G401 (cell line): Measurements from ENCODE around the gene RPL28. TPM values are rescaled to one million over a fixed set of nuclear protein-coding genes. Genes with fewer than 3 reads are reported as not detected.

Experiments used
- DNase-seq: peaks from one replicate; pipeline ENCODE4 v3.0.0-alpha.2; 2015; ENCODE audit warnings: low spot score
- in situ Hi-C: cut with HindIII; loops from 2 replicates; pipeline ENCODE4 v1.10.0; 2016; ENCODE audit warnings: low sequenced_read_pairs, mixed read lengths
- total RNA-seq: library from RNA; depleted of rRNA; stranded (reverse); fragments of >200 nt; shearing (Covaris generic); gene quantifications from 2 replicates; pipeline ENCODE4 v1.2.3, GENCODE V29; 2014; rRNA removed

The RPL28 gene
- total RNA-seq: 236 and 319 TPM in 2 replicates

DNA sequence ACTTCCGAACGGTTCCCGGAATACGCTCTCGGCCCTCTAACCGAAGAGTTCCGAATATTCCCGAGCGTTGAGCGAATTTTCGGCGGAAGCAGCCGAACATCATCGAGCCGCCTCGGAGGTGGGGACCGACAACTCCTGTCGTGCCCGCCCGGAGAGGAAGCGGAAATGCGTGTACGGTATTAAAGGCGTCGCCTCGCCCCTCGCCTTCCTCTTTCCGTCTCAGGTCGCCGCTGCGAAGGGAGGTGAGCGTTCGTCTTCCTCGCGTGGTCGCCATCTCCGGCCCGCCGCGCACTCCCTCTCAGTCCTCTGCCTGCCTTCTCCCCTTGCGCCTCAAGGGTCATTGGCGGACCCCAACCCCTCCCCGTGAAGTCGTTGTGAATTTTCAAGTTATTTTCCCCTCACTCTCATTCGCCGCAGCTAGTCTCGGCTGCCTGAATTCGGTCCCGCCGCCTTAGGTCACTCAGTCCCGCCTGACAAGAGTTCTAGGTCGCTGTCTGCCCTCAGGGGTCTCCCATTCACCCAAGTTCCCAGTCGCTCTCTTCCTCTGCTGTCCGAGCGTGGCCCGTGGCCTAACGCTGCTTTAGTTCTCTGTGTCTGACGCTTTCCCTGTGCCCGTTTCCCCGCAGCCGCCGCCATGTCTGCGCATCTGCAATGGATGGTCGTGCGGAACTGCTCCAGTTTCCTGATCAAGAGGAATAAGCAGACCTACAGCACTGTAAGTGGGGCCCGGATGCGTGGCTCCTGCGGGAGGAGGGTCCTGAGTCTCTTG lies at the start of gene RPL28:
Gene RPL28, plus strand, starts transcription at position 209 of the 769 bp plus-strand sequence. Its CDS starts 426 bp downstream, at position 635.
- DNase-seq: peak; percentile 98
- in situ Hi-C loops: no loop called here

DNA sequence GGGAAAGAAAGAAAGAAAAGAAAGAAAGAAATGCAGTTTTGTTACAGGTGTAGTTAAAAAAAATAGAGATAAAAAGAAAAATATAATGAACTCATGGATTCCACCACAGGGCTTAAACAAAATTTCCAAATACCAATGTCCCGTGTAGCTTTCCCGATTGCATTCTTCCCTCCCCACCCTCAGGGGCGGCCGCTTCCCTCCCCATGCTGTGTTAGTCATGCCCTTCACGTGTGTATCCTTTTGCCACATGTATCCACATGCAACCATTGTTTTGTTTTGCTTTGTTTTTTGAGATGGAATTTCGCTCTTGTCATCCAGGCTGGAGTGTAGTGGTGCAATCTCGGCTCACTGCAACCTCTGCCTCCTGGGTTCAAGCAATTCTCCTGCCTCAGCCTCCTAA lies 49.6 kb upstream of the RPL28 start:
- DNase-seq: no peak

DNA sequence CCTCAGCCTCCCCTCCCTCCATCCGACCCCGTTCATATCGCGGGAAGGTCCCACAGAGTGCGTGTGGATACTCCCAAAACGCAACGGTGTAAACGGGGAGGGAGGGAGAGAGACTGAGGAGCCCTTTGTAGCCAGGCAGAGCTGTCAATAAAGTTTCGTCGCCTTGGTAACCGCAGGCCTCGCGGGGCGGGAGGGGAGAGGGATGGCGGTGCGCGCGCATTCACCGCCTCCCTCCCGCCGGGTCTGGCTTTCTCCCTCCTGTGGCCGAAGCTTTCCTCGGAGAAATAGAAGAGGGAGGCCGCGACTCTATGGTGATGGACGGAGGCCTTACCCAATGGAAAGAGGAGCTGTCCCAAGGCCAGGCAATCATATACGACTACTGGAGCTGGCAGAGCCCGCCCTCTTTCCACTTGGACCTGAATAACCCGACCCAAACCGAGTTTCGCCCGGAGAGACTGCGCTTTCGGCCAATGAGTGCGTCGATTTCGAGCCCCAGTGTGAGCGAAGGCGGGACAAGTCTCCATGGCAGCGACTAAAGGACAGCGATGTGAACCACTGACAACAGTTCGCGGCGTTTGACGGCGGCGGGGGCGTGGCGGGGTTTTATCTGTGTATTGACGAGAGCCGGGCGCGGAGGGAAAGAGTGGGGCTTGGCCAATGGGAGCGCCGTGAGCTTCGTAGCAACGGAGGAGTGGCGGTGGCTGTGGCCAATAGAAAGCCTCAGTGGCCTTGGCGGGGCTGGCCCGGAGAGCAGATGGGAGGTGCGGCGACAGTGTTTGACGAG lies 46.4 kb upstream of the RPL28 start, which contains the start of gene KMT5C:
Gene KMT5C, plus strand, starts transcription at position 772 of the 784 bp plus-strand sequence. CDS start 2,061 bp downstream, outside the sequence.
- in situ Hi-C loops: no loop called here
- peak; percentile 100 for DNase-seq

More for the DNA sequence above, 49.6 kb upstream of the RPL28 start:
- in situ Hi-C loops: no loop called here

DNA sequence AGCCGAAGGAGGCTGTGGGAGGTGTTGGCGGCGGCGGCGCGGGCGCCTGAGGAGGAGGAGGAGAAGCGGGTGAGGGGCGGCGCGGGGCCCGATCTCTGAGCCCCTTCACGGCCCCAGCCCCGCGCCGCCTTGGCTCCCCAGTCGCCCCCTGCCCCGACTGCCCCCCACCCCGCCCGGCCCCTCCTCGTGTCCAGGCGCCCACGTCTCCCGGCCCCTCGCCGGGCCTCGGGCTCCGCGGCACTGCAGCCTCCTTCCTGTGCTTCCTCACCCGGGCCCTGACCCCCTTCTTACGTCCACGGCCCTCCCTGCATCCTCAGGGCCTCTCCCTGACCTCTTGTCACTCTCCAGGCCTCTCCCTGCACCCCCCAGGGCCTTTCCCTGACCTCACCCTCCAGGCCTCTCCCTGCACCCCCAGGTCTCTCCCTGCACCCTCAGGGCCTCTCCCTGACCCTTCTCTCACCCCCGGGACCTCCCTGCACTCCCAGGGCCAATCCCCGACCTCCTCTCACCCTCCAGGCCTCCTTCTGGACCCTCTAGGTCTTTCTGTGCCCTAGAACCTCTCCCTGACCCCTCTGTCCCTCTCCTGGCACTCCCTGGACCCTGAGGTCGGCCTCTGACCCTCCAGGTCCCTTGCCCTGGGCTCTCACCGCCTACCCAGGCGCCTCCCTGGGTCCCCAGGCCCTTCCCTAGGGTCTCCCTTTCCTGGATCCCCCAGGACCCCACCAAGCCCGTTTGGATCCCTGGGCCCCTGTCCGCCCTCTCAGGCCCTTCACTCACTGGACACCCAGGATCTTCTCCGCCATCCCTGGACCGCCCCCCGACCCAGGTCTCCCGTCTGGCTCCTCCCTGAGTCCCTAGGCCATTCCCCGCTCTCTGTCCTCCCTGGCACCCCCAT lies 45.6 kb upstream of the RPL28 start:
- DNase-seq: no peak
- in situ Hi-C loops: loop anchor here (10.0 kb wide), 1 partner anchor 165 kb away; no protein-coding TSS in a partner anchor

DNA sequence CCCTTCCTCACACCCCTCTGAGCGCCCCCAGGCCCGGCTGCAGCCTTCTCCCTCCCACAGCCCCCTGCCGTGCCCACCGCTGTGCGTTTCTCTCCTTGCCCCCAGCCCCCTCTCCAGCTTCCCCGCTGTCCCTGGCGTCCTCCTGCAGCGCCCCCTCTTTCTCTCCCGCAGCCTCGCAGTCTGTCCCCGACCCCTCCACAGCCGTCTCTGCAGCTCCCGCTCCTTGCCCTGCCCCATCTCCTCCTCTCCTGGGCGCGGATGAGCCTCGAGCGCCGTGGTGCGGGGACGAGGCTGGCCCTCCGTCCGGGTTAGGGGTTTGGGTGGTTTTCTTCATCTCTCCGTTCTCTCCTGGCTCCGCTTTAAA lies 45.0 kb upstream of the RPL28 start:
- DNase-seq: no peak
- in situ Hi-C loops: loop anchor here (10.0 kb wide), 1 partner anchor 166 kb away; no protein-coding TSS in a partner anchor

DNA sequence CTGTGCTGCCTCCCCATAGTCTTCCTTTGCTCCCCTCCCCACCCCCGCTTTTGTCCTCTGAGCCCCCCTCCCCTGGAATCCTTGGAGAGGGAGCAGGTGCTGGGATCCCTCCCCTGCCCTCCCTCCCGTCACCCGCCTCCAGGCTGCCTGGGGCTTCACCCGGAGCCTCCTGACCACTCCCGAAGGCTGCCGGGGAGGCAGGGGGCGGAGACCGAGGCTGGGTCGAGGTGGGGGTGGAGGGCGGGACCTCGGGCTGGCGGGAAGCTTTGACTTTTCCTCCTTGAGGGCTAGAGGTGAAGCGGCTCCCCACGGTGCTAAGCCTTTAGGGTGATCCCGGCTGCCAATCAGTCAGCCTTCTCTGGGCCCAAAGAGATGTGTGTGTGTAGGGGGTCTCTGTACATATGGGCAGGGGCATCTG lies 44.6 kb upstream of the RPL28 start:
- DNase-seq: peak; percentile 66
- in situ Hi-C loops: loop anchor here (10.0 kb wide), 1 partner anchor 166 kb away; no protein-coding TSS in a partner anchor

DNA sequence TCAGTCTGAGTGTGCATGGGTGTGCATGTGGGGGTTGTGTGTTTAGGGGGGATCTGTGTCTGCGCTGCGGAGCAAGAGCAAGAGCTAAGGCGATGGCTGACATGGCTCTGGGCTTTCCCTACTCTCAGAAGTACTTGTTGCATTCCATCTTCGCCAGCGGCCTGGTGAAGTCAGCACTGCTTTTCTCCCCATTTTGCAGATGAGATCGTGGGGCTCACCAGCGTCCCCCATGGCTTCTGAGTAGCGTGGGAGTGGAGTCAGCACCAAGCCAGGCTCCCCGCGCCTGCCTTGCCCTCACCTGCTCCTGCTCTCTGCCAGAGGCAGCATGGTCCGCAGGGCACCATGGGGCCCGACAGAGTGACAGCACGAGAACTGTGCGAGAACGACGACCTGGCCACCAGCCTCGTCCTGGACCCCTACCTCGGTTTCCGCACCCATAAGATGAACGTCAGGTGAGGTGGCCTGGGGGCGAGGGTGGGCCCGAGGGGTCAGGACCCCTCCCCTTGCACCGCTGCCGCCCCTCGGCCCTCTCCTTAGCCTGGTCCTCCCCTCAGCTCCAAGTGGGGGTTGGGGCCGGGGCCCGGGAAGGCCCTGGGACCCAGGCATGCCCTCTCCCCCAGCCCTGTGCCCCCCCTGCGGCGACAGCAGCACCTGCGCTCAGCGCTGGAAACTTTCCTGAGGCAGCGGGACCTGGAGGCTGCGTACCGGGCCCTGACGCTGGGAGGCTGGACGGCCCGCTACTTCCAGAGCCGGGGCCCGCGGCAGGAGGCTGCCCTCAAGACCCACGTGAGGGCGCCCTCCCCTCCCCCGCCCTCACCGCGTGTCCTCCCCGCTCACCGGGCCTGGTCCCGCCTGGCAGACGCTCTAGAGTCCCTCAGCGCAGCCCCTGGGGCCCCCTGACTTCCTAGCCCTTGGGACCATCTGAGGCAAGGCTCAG lies 43.9 kb upstream of the RPL28 start:
- in situ Hi-C loops: loop anchor here (10.0 kb wide), 1 partner anchor 167 kb away; no protein-coding TSS in a partner anchor
- DNase-seq: no peak

DNA sequence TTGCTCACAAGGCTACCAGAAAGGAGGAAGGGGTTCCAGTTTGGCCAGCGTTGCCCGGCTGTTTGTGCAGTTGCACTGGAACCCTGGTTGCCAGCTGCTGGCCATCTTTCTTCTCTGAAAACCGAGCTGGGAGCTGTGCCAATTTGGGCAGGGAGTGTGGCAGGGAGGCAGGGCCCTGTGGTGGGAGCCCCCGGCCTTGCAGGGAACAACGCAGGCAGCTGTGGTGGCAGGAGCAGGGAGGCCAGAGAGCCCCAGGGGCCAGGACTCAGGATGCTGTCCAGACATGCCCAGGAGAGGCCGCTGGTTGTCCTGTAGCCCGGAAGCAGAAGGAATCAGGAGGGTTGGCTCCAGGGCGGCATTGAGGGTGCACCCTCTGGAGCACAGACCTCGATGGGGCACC lies 41.3 kb upstream of the RPL28 start:
- no peak for DNase-seq
- in situ Hi-C loops: loop anchor here (10.0 kb wide), 1 partner anchor 170 kb away; no protein-coding TSS in a partner anchor

DNA sequence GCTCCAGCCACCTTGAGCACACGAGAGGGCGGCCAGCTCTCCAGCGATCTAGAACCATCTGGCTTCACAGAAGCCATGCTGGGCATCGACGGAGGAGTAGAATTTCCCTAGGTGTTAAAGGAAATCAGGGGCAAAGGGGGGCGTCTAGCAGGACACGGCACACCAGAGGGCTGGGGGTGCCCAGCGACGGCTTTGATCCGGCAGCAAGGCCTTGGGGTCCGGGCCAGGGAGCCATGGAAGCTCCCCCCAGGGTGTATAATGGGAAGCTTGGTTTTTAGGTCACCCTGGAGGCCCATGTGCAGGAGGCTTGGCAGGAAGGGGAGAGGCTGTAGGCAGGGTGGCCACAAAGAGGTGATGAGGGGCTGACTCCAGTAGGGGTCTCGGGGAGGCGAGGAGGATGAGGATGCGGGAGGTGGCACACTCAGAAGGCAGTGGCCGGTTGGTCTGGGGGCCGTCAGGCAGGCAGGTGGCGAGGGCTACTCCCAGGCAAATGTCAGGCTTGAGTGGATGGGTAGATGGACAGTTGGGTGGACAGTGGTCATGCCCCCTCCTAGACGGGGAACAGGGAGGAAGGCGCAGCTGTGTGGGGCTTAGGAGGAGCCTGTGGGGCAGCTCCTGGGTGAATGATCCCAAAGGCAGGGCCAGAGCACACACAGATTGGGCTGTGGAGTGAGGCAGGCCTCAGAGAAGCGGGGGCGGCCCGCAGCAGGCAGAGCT lies 40.5 kb upstream of the RPL28 start:
- in situ Hi-C loops: loop anchor here (10.0 kb wide), 1 partner anchor 170 kb away; no protein-coding TSS in a partner anchor

DNA sequence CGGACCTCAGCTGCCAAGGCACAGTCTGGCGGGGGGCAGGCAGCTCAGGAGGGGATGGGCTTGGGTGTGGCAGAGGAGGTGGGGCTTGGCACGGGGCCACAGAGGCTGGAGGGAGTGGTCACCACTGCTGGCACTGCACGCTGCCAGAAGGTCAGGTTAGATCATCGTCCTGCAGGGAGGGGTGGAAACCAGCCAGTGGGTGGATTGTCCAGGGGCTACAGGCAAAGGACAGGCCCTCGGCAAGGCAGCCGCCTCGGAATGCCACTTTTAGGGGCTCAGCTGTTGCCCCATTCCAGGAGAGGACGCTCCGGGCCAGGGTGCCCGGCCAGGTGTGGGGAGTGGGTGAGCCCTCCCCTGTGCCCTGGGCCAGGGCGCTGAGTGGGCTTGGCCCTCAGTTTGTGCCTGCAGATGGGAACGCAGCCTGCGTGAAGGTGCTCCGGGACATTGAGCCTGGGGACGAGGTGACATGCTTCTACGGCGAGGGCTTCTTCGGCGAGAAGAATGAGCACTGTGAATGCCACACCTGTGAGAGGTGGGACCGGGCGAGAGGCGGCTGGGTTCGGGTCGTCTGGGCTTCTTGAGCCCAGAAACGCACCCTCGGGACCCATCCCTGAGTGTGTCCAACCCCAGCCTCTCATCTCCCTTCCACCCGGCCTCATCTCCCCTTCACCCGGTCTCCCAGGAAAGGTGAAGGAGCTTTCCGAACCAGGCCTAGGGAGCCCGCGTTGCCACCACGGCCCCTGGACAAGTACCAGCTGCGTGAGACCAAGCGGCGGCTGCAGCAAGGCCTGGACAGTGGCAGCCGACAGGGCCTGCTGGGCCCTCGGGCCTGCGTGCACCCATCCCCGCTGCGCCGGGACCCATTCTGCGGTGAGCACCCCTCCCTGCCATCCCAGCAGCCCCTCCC lies 39.7 kb upstream of the RPL28 start:
- DNase-seq: no peak
- in situ Hi-C loops: loop anchor here (10.0 kb wide), 1 partner anchor 171 kb away; no protein-coding TSS in a partner anchor

More for the DNA sequence above, 40.5 kb upstream of the RPL28 start:
- DNase-seq: no peak

DNA sequence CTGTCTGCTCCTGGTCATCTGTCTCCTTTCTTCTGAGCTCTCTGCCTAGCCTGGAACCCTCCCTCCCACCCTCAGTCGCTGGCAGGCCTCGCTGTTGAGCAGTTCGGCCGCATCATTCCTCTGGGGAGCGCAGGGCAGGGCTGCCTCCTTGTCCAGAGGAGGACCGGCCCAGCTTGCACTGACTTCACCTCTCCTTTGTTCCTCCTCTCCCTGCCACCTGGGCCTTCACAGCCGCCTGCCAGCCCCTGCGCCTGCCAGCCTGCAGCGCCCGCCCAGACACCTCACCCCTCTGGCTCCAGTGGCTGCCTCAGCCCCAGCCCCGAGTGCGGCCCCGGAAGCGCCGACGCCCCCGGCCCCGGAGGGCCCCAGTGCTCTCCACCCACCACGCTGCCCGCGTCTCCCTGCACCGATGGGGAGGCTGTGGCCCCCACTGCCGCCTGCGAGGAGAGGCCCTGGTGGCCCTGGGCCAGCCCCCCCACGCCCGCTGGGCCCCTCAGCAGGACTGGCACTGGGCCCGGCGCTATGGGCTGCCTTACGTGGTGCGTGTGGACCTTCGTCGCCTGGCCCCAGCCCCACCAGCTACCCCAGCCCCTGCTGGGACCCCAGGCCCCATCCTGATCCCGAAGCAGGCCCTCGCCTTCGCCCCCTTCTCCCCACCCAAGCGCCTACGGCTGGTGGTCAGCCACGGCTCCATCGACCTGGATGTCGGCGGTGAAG lies 38.8 kb upstream of the RPL28 start:
- peak; percentile 31 for DNase-seq
- in situ Hi-C loops: loop anchor here (10.0 kb wide), 1 partner anchor 172 kb away; no protein-coding TSS in a partner anchor

DNA sequence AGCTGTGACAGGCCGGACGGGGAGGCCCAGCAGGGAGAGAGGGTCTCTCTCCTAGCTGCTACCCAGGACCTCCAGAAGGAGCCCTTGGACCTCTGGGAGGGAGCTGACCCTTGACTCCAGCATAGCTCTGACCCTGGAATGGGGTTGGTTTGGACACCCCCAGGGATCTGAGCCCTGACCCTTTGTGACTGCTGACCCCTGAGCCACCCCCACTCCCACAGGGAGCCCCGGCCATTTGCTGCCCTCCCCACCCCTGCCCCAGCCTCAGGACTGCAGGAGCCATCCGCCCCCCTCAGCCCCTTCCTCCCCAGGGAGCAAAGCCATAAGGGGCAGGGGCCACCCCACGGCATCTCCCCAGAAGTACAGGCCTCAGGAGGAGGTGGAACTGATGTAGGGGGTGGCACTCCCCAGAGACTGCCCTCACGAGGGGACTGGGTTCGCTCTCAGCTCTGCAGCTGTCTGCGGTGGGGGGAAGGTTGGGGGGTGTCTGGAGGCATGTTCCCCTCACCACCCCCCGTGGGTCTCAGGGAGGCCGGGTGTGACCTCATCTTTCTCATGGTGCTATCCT lies 38.2 kb upstream of the RPL28 start:
- in situ Hi-C loops: loop anchor here (10.0 kb wide), 1 partner anchor 173 kb away; no protein-coding TSS in a partner anchor
- DNase-seq: no peak

DNA sequence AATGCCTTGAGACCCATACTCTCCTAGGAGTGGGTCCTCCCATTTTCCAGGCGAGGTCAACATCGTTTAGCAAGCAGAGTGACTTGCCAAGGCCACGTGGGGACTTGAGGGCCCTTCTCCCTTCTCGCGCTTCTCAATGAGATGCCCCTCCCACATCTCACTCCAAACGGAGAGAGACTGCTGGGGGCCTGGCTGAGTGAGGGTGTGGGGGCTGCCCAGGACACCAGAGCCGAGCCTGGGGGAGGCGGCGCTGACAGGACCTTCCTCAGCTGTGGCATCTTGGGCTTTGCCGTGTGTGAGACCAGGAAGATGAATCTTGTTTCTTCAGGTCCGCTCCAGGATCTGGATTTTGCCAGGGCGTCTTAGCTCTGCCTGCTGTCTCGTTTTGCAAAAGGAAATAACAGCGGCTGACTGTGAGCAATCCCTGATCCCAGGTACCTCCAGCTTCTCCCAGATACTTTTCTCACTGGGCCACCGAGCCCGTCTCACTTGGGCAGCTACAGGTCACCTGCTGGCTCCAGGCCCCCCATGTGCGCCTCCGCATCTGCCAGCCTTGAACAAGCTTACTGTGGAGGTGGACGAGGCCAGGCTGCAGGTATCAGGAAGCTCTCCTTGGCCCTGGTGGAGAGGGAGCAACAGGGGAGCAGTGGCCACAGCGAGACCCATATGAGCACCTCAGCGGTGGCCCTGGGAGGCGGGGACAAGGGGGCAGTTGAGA lies 37.3 kb upstream of the RPL28 start:
- DNase-seq: peak; percentile 51
- in situ Hi-C loops: loop anchor here (10.0 kb wide), 1 partner anchor 174 kb away; no protein-coding TSS in a partner anchor

DNA sequence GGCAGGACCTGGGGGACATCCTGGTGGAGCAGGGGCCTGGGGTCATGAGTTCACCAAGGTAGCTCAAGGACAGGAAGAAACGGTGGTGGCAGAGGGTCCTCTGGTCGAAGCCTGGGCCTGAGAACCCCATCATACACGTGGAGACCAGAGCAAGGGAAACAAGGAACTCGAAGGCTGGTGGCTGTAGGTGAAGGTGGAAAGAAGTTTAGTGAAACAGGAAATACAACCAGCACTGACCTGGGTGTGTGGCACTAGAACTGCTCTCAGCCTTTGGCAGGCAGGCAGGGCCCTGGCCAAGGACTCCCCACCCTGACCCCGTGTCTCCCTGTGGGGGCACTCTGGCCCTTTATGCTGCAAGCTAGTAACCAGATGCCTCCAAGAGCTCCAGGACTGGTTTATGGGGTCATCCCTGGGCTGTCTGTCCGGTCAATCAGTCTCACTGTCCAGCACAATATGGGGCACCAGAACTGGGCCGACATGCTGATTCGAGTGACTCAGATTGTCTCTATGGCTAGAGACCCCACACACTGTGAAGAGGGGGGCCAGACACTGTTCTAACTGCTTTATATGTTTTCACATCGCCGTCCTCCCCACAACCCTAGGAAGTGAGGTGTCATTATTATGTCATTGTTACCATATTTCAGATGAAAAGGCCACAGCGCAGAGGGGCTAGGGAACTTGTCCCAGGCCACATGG lies 35.0 kb upstream of the RPL28 start:
- in situ Hi-C loops: no loop called here
- no peak for DNase-seq
